NCI-H1694 treated with DMSO at 0.1 percent for 48 hours (cell line): Measurements from ENCODE around the gene DCDC1.
"Not testable (repeated sequence)": the region's sequence is repeated elsewhere in the genome, so short reads cannot be mapped to it uniquely, and the experiment has no call there.

Source experiments
- DNase-seq: peaks from one replicate; lab custom pipeline; 2025; lab: John Stamatoyannopoulos, UW

DCDC1 gene

GRCh38 chr11:31328697-31329096, 40.8 kb downstream of the DCDC1 start:
- no peak for DNase-seq

- no peak for DNase-seq
These were observed 42.1 kb downstream of the DCDC1 start for GRCh38 chr11:31327417-31327816.

GRCh38 chr11:31326470-31327148, 42.9 kb downstream of the DCDC1 start:
- DNase-seq, result no peak

- no peak for DNase-seq
These were observed 44.4 kb downstream of the DCDC1 start for GRCh38 chr11:31325160-31325559.

- no peak for DNase-seq
These were observed 46.4 kb downstream of the DCDC1 start for GRCh38 chr11:31323145-31323544.

GRCh38 chr11:31321494-31321893, 48.0 kb downstream of the DCDC1 start:
- DNase-seq, result not testable (repeated sequence)

GRCh38 chr11:31303644-31304180, 65.8 kb downstream of the DCDC1 start:
- peak; percentile 98 for DNase-seq

- DNase-seq, result no peak
These were observed 67.7 kb downstream of the DCDC1 start for GRCh38 chr11:31301549-31302510.

GRCh38 chr11:31295308-31295707, 74.2 kb downstream of the DCDC1 start:
- DNase-seq, result no peak

GRCh38 chr11:31273527-31273926, 96.0 kb downstream of the DCDC1 start:
- not testable (repeated sequence) for DNase-seq

- DNase-seq, result no peak
These were observed 101.8 kb downstream of the DCDC1 start for GRCh38 chr11:31267720-31268119.

GRCh38 chr11:31264834-31265233, 104.7 kb downstream of the DCDC1 start:
- no peak for DNase-seq

- no peak for DNase-seq
These were observed 106.8 kb downstream of the DCDC1 start for GRCh38 chr11:31262761-31263160.

GRCh38 chr11:31259797-31260196, 109.7 kb downstream of the DCDC1 start:
- peak; percentile 50 for DNase-seq

GRCh38 chr11:31254415-31254814, 115.1 kb downstream of the DCDC1 start:
- DNase-seq, result no peak

- no peak for DNase-seq
These were observed 120.8 kb downstream of the DCDC1 start for GRCh38 chr11:31248768-31249167.

- no peak for DNase-seq
These were observed 122.2 kb downstream of the DCDC1 start for GRCh38 chr11:31247321-31247720.

- DNase-seq, result no peak
These were observed 122.9 kb downstream of the DCDC1 start for GRCh38 chr11:31246451-31247165.

- DNase-seq, result no peak
These were observed 125.8 kb downstream of the DCDC1 start for GRCh38 chr11:31243706-31244105.

- DNase-seq, result peak; percentile 91
These were observed 129.1 kb downstream of the DCDC1 start for GRCh38 chr11:31240340-31240904.

GRCh38 chr11:31237819-31238760, 131.4 kb downstream of the DCDC1 start:
- DNase-seq, result peak; percentile 62
